B cell (primary cell): ENCODE results near the gene TLR4.

Experiments
- CTCF ChIP-seq: fragments of 200-600 bp; IDR thresholded peaks from one replicate; pipeline ENCODE4 v1.8.0; 2022; ENCODE audit warnings: antibody characterized with exemption, mild to moderate bottlenecking
- EZH2 ChIP-seq: IDR thresholded peaks from 2 replicates; pipeline ENCODE4 v1.6.1; 2012; ENCODE audit warnings: borderline replicate concordance, low read depth, mild to moderate bottlenecking, moderate library complexity, low read length; ENCODE audit not compliant: insufficient read depth, poor library complexity, severe bottlenecking

DNA sequence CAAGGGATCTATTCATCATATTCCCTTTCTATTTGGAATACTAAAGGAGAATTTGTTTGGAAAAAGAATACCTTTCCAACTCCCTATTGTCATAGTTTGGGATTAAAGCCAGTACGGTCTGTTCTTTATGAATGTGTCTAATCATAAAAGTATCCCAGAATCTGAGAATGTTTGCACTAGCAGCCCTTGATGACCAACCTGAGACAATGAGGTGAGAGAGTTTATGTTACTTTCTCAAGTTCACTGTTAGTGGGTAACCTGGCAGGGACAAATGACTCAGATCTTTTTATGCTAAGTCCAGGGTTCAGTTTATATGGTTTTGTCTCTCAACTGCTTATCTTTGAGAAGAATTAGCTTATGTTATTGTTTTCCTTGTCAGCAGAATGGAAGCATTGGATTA is 25.3 kb upstream of the TLR4 start:
- TF ChIP-seq EZH2: no peak
- no peak for TF ChIP-seq CTCF
